ENCODE measurements around the gene CSH2. TPM values are rescaled to one million over a fixed set of nuclear protein-coding genes. Genes with fewer than 3 reads are reported as not detected.

Gene CSH2
- total and polyA plus RNA-seq, 2 of the 8 experiments (the other 6 are each of a cell fraction or from before 2014, with no cell fraction given), result 0.43 TPM; not detected in 1

GRCh38 chr17:63832014-63832413 lies 41.5 kb downstream of the CSH2 start:
- Histone ChIP-seq H3K27me3 (replicated peaks in 1 of 4; ENCODE audit: control insufficient read depth in 3 of 4, extremely low read depth in 1 of 4, insufficient read depth in 3 of 4, low read length in 3 of 4) (no peaks in the 10 kb centered on the region), H2BK5ac (ENCODE audit: low read depth, low read length) (no peak overlapping the region), H4K91ac (replicated peaks; ENCODE audit: insufficient read length, low read length) (no peak overlapping the region), H4K5ac (ENCODE audit: insufficient read length, low read depth, low read length) (no peak overlapping the region), H3K4me3 (ENCODE audit: extremely low read depth in 1 of 4, insufficient read depth in 2 of 4, low read depth in 3 of 4, low read length in 4 of 4) (no peak overlapping the region), H3K27ac (ENCODE audit: low read depth, low read length) (no peak overlapping the region), H2BK120ac (replicated peaks; ENCODE audit: low read depth, low read length) (no peak overlapping the region), H3K79me2 (ENCODE audit: control insufficient read depth in 1 of 2, insufficient read depth in 2 of 2, low read length in 2 of 2) (peaks cover 0 to 25% of the 10 kb centered on the region in 2 experiments; a peak in 3 of 4 replicates), H3K23ac (ENCODE audit: insufficient read length) (no peak overlapping the region), H2BK15ac (ENCODE audit: low read length) (no peak overlapping the region), H3K4ac (replicated peaks; ENCODE audit: insufficient read length, low read depth, low read length) (no peak overlapping the region), H3K9ac (replicated peaks in 1 of 4; ENCODE audit: extremely low read depth in 1 of 4, low read depth in 3 of 4, low read length in 3 of 4) (no peak overlapping the region), H2BK12ac (ENCODE audit: low read depth, low read length) (no peak overlapping the region), H3K18ac (ENCODE audit: extremely low read depth, low read length) (no peak overlapping the region), H2AFZ (ENCODE audit: low read length) (no peak overlapping the region), H4K20me1 (replicated peaks in 1 of 2; ENCODE audit: control insufficient read depth in 1 of 2, insufficient read depth in 2 of 2, low read length in 2 of 2) (peaks cover 3 to 25% of the 10 kb centered on the region in 2 experiments), H3K56ac (replicated peaks; ENCODE audit: insufficient read length, low read depth, low read length) (no peak overlapping the region), H3K9me3 (ENCODE audit: insufficient read depth in 2 of 2, low read depth in 1 of 2, low read length in 1 of 2) (no peaks in the 10 kb centered on the region), H3K4me1 (replicated peaks in 1 of 4; ENCODE audit: control insufficient read depth in 3 of 4, insufficient read depth in 4 of 4, low read length in 3 of 4) (peaks cover 0 to 3% (median 0%) of the 10 kb centered on the region in 4 experiments; a peak in 1 of 7 replicates), H3K14ac (ENCODE audit: insufficient read length) (no peak overlapping the region), H3K23me2 (ENCODE audit: low read depth, low read length) (peaks cover 4% of the 10 kb centered on the region; the same call in 1 of the 2 replicates), H3K4me2 (ENCODE audit: insufficient read depth in 1 of 2, low read depth in 2 of 2, low read length in 2 of 2) (no peak overlapping the region), H3K79me1 (ENCODE audit: low read depth, low read length) (peaks cover 9% of the 10 kb centered on the region; the same call in 1 of the 2 replicates), H4K8ac (ENCODE audit: extremely low read depth, insufficient read depth, low read length) (no peak overlapping the region), H2AK5ac (ENCODE audit: low read depth, low read length) (no peak overlapping the region), H2BK20ac (ENCODE audit: low read length) (no peak overlapping the region), H3K36me3 (ENCODE audit: control insufficient read depth in 2 of 4, insufficient read depth in 4 of 4, low read length in 3 of 4) (peaks cover 42 to 65% (median 60%) of the 10 kb centered on the region in 4 experiments)
- 84% methylated on average over 5 of the region's 5 CpGs; no CpG with 5 or more reads in 1 of the 2 experiments for WGBS, 2 experiments (ENCODE audit: extremely low coverage in 1 of 2, insufficient coverage in 1 of 2, insufficient read length in 1 of 2, insufficient replicate concordance in 2 of 2, low coverage in 1 of 2, low lambda C conversion rate in 2 of 2, missing lambda C conversion rate in 1 of 2)
- ChIA-PET CTCF (ENCODE audit: partially characterized antibody) (interaction anchor here (1.0 to 5.2 kb wide), 5 partner anchors 9 to 35 kb away, joined by 3 to 61 read pairs (median 5); no protein-coding TSS in a partner anchor), POLR2A (ENCODE audit: partially characterized antibody) (interaction anchor here (0.9 to 32.3 kb wide), 8 partner anchors 0 to 90 kb away, joined by 3 to 593 read pairs (median 8); partner anchors contain the start of genes CCDC47, DDX42, FTSJ3 and PSMC5)
- FAIRE-seq, result no peak
- TF ChIP-seq ATF3 (IDR thresholded peaks at IDR 0.05; ENCODE audit: insufficient read depth, low read depth, low read length), result no peak
- TF ChIP-seq RXRA (IDR thresholded peaks at IDR 0.05; ENCODE audit: insufficient read depth, low read depth, low read length), result no peak
- no peak for TF ChIP-seq NRF1 (IDR thresholded peaks at IDR 0.05; ENCODE audit: low read depth, low read length)
- no peak for TF ChIP-seq YY1 (IDR thresholded peaks at IDR 0.05; ENCODE audit: low read depth, low read length)
- DNase-seq (ENCODE audit: low read depth in 1 of 2, low spot score in 2 of 2), result no peak

All from H1 (cell line).